Stimulated activated CD4-positive, alpha-beta T cell treated with anti-CD3 and anti-CD28 coated beads, Interleukin-2, amount 100 ng/mL, for 4 hours (primary cell): ENCODE results near the gene AK8.

Experiments used
- DNase-seq: peaks from one replicate; pipeline ENCODE4 v3.0.0-alpha.2; 2020; ENCODE audit warnings: low read depth

The AK8 gene

GRCh38 chr9:132825430-132825829, 52.7 kb downstream of the AK8 start:
- DNase-seq, result no peak

- DNase-seq, result no peak
Observed at GRCh38 chr9:132824951-132825350, 53.1 kb downstream of the AK8 start.

DNA sequence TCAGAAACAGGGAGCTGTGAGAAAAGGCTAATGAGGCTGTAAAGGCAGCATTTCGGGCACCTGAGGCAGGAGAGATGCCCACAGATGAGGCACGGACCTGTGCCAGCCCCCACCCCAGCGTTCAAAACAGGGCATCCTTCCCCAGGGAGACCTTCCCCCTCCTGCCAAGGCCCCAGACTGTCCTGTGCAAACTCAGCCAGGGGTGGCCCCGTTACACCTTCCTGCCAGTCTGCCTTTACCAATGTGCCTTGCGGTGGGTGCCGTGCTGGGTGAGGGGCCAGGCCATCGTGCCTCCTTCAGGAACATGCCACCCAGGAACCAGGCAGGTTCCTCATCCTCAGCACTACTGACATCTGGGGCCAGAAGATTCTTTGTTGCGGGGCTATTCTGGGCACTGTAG, 53.9 kb downstream of the AK8 start:
- DNase-seq, result no peak

DNA sequence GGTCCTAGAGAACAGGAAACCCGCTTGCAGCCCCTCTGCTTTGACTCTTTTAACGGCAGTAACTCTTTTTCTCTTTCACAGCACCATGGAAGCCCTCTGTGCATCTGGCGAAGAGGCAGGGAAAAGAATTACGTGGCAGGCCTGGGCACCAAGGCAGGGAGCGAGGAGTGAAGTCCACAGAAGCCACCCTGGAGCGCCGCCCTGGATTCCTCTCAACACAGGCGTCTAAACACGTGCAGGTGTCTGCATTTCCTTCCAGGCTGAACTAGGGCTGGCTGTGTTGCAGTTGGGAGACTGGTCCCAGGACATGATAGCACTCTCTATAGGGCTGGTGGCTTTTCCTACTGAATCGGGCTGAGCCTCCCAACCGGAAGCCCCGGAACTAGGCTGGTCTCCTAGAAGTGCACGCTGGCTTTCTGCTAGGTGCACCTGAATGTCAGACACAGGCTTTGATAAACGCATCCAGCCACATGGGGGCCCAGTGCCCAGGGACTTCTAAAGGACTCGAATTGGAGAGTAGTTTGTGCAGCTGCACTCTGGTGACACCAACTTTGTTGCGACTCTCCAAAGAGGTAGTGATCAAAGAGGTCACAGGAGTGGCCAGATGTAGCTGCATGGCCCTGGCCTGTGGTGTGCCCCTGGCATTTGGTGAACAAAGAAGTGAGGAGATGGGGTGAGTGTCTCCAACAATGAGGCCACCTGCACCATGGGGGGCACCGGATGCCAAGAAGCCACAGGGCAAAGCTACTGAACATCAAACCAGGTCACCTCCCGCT, 54.5 kb downstream of the AK8 start:
- DNase-seq, result no peak

GRCh38 chr9:132820169-132820944, 57.7 kb downstream of the AK8 start:
- DNase-seq, result no peak

- no peak for DNase-seq
Observed at GRCh38 chr9:132818588-132818987, 59.5 kb downstream of the AK8 start.

DNA sequence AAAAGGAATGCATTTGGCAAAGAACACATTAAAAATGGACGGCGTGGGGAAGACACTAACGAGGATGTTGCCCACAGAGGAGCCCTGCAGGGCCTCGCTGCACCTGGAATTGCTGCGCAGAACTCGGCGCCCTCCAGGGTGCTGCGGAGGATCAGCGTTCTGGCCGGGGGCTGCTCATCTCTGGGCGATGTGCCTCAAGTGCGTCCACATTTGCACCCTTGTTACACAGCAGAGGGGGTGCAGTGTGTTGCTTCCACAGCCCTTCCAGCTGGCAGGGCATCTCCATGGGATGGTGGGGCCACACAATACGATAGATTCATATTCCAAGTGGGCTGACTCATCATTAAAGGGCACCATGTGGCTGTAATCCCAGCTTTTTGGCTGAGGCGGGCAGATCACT, 63.1 kb downstream of the AK8 start:
- no peak for DNase-seq

GRCh38 chr9:132813115-132813771, 64.8 kb downstream of the AK8 start:
- DNase-seq, result no peak

GRCh38 chr9:132811985-132812384, 66.1 kb downstream of the AK8 start:
- no peak for DNase-seq

GRCh38 chr9:132810314-132810713, 67.8 kb downstream of the AK8 start:
- DNase-seq, result no peak

DNA sequence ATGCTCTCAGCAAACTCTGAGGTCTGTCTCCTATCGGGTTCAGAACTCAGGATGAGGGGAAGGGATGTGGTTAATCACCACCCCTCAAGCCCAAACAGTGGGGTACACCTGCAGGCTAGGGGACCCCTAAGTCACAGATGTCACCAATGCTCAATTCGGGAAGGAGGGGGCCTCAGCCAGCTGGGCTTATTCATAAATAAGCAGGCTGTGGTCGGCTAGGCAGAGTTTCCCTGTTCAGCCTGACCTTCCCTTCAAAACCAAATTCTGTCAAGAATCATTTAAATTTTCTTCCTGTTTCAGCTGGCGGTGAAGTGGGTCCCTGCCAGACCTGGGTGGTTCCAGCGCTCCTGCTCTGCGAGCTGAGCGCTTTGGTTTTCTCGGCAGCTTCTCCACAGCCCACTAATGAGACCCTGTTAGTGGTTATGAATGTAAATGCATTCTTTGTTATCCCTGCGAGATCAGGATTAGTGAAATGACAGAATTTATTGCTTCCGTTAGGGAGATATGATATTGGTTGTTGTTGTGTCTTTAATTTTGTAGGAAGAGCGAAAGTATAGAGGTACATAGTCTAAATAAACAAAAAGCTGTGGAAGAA, 68.3 kb downstream of the AK8 start:
- no peak for DNase-seq

DNA sequence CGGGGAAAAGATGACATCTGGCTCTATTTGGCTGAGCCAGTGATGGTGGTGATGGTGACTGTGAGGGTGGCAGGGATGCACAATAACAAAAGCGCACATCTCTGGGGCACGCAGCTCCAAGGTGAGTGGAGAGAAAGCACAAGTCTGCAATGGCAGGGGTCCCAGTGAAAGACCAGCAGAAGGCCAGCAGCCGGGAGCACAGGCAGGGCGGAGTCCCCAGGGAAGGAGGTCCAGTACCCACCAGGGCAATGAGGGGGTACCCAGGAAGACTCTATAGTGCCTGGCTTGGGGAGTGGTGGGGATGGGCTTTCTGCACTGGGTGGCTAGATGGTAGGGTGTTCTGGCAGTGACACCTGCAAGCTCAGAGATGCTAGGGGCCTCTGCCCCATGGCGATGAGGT, 69.4 kb downstream of the AK8 start:
- no peak for DNase-seq

GRCh38 chr9:132806723-132807421, 71.2 kb downstream of the AK8 start:
- DNase-seq, result no peak

DNA sequence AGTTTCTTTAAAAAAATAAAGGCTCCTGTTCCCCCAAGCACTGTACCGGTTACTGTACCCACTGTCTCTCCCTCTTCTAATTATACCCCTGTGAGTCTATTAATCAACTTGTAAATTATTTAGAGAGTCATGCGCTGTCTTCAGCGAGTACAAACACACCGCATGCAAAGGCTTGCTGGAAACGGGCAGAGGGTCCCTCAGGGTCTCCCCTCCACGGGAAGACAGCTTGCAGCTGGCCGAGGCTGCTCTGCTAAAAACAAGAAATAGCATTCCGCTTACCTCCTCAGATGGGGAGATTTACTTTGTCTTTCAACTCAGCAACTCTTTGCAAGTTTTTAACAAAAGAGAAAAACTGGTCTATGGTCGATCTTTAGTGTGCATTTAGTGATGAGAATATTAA, 71.8 kb downstream of the AK8 start:
- no peak for DNase-seq

DNA sequence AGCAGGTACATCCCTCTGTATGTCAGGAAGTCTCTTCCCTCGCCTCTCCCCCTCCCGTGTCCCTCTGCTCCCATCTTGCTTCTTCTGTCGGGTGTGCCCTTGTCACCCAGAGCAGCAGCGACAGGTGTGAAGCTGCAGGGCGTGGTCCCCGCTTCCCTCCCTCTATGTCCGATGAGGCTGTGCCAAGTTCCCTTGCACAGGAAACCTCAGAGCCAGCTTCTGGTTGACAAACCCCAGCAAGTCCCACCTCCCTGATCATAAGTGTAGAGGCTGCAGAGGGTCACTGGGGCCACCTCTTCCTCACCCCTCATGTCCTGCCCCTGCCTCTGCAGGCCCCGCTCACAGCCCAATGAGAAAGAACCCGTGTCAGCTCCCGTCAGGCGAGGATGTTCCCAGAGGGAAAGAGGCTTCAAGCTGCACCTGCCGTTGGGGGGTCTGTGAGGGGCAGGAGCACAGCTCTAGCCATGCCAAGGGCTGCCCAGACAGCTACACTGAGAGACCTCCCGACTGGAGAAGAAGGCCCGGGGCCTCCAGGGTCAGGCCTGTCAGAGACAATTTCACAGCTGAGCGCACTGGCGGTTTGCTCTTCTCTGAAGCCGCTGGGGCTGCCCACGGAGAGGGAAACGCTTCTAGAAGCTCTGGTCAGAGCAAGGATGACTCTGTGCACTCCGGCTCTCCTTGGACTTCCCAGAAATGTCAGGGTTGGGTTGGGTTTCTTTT, 73.3 kb downstream of the AK8 start:
- DNase-seq, result no peak

DNA sequence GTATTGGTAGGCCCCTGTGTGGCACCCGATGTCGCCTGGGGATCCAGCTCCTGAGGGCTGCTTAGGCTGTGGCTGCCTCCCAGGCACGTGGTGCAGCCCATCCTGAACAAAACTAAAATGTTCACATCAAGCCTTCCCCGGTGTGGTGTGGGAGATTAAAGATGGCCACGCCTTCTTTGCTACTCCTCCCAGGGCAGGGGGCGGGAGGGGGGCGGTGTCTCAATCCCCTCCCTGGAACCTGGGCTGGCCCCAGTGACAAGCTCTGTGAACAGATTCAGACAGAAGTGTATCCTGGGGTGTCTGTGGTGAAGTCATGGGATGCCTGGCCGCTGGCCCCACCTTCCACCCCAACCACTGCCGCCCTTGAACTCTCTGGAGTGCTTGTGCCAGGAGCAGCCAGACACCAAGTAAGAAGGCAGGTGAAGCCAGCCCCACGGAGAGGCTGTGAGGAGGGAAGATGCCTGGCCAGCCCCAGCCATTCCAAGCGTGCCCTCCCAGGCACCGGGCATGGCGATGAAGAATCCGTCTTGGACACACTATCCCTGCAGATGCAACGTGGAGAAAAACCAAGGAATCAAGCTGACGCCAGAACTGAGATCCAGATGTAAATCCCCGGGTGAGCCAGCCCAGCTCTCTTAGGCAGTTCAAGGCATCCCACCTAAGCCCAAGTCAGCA, 75.8 kb downstream of the AK8 start:
- DNase-seq, result no peak

- DNase-seq, result no peak
Observed at GRCh38 chr9:132801659-132802058, 76.4 kb downstream of the AK8 start.

DNA sequence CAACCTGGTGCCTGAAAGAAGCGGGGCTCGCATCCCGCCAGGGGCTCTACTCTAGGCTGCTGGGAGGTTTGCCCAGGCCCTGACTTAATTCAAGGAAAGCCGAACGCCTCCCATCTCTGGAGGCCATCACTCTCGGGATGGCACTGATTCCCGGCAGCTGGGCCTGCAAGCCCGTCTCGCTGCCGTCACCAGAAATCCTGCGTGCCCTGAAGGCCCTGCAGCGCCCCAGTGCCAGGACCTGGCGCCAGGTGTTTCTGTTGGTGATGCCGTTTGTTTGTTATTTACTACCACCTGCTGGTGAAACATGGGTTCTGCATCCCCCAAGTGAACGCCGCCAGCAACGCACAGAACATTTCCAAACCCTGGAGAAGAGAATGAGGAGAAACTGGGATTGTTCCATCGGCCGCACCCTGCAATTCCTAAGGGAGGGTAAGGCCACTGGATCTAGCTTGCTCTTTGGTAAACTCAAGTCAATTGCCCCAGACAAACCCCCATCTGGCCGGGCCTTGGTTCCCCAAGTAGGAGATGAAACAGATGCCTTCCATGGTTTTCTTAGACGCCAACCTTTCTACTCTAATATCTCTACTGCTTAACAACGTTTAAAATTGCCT, 77.9 kb downstream of the AK8 start:
- peak; percentile 50 for DNase-seq

- DNase-seq, result no peak
Observed at GRCh38 chr9:132798817-132799790, 79.0 kb downstream of the AK8 start.
